GM12874 (cell line): ENCODE data around the gene ATXN7L3.

Experiments
- CTCF ChIP-seq: IDR thresholded peaks from 2 replicates; pipeline ENCODE4 v1.5.1; 2011; ENCODE audit warnings: low read depth, mild to moderate bottlenecking, control low read depth, low read length, moderate library complexity; ENCODE audit not compliant: insufficient read depth

Gene ATXN7L3

GRCh38 chr17:44176671-44177501 is 22.8 kb downstream of the ATXN7L3 start:
- TF ChIP-seq CTCF: no peak

- TF ChIP-seq CTCF: no peak
These were observed 23.4 kb downstream of the ATXN7L3 start for GRCh38 chr17:44176257-44176656.

- no peak for TF ChIP-seq CTCF
These were observed 25.3 kb downstream of the ATXN7L3 start for GRCh38 chr17:44174427-44174826.

- TF ChIP-seq CTCF: no peak
These were observed 27.7 kb downstream of the ATXN7L3 start for GRCh38 chr17:44171931-44172455.

- TF ChIP-seq CTCF: no peak
These were observed 29.0 kb downstream of the ATXN7L3 start, which contains the start of gene ASB16 for GRCh38 chr17:44170499-44171201. Gene ASB16 (plus strand): TSS chr17:44170704. CDS start chr17:44170790, 86 bp downstream.

- TF ChIP-seq CTCF: no peak
These were observed 29.6 kb downstream of the ATXN7L3 start for GRCh38 chr17:44170135-44170498.

- TF ChIP-seq CTCF: no peak
These were observed 32.4 kb downstream of the ATXN7L3 start for GRCh38 chr17:44167181-44167861.
